ENCODE data around the gene SYTL5.

GRCh38 chrX:38080808-38081207, 74.5 kb downstream of the SYTL5 start:
- no peak for TF ChIP-seq GATA2 (IDR thresholded peaks at IDR 0.05; ENCODE audit: low read depth, low read length)
- no peak for TF ChIP-seq GATA3 (IDR thresholded peaks at IDR 0.05; ENCODE audit: low read depth, low read length)

Data from SH-SY5Y (cell line).